Mucosa of descending colon (tissue), 3 donors: ENCODE data around the gene FHL2. TPM values are rescaled to one million over a fixed set of nuclear protein-coding genes. Genes with fewer than 3 reads are reported as not detected.
A peak's percentile ranks its signal among the peaks of the same experiment; 100 is the strongest.

Experiments
- ATAC-seq: fragments of 200-7000 bp; cut with Tn5 transposase; one replicate; pipeline ENCODE4 v1.9.1; 2020; ENCODE audit warnings: mild to moderate bottlenecking, moderate library complexity
- DNase-seq, 3 donors: peaks; one replicate each; pipeline ENCODE4 v3.0.0-alpha.2; 2020
- H3K36me3 ChIP-seq: fragments of 200-600 bp; one replicate; pipeline ENCODE4 v1.8.0; 2021; ENCODE audit warnings: low read depth, mild to moderate bottlenecking
- H3K4me1 ChIP-seq: fragments of 200-600 bp; one replicate; pipeline ENCODE4 v1.8.0; 2021; ENCODE audit warnings: low read depth, mild to moderate bottlenecking
- H3K4me3 ChIP-seq: fragments of 200-600 bp; one replicate; pipeline ENCODE4 v1.8.0; 2021; ENCODE audit warnings: mild to moderate bottlenecking
- H3K9me3 ChIP-seq: fragments of 200-600 bp; one replicate; pipeline ENCODE4 v1.8.0; 2021; ENCODE audit warnings: mild to moderate bottlenecking
- intact Hi-C, 2 donors: fragments of 100-400 bp; cut with DNase I in 1 of 2; cut with micrococcal nuclease in 1 of 2; formaldehyde crosslinking; loops; one replicate each; pipeline versions ENCODE4 v1.11.0 to v1.11.1; 2022; cut with DNase I, micrococcal nuclease
- total RNA-seq, 3 donors: library from RNA; stranded (reverse); fragmentation: NEBNext Ultra II Directional in 2 of 3; extraction: Animal tissue kit (Norgen Biotek cat#: 25700) in 2 of 3; gene quantifications; one replicate each; pipeline versions ENCODE4 v1.2.1 to v1.2.4, GENCODE V29; 2021 to 2023
- TF ChIP-seq, protein P1 (sequence below): fragments of 200-600 bp; IDR thresholded peaks from one replicate; pipeline ENCODE4 v1.8.0; 2022; ENCODE audit warnings: antibody characterized with exemption, mild to moderate bottlenecking
- donor health status: DM: no; HTN: no; CAD: no; lungs with moderate emphysema.
- donor health status: DM: no; HTN: no; CAD: no.
- donor health status: DM: no; HTN: yes; CAD: no.

Gene FHL2
- total RNA-seq, 3 donors from 2014 or later = 109 to 132 (median 113) TPM

DNA sequence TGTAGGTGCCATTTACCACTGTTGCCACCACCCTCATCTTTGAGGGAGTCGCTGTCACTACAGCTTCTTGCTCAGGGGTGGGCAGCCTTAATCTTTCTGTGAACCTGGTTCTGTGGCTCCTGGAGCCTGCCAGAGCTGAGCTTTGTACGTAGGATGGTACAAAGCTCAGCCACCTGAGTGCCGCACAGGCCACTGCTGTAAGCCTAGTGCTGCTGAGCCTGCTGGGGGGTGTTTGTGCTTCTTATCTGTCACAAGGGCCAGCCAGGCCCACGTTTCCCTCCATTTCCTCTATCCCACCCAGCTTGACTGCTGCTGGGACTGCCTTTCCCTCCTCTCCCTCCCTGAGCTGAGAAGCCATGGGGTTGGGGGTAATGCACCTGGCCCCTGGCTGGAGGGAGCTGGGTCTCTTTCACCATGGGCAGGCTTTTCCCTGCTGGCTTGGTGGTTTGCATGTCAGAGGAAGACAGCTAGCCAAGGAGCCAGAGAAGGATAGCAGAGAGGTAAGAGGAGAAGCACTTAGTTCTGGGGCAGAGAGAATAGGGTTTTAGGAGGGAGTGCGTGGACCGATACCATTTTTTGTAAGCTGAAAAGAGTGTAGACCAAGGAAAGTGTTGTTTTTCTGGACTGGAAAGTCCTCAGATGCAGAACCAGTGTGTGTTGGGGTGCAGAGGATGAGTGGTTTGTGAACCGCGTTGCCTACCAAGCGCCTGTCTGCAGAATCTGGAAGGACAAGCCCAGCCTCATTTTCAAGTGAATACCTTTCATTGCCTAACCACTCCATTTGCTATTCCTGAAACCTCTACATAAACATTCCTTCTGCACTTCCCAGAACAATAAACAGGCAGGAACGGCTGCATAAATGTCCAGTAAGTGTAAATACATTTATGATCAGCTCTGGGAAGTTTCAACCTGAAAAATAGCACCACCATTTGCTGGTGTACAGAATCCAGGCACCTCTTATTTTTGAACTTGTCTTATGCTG lies 45.1 kb upstream of the FHL2 start:
- TF ChIP-seq, protein P1, sequence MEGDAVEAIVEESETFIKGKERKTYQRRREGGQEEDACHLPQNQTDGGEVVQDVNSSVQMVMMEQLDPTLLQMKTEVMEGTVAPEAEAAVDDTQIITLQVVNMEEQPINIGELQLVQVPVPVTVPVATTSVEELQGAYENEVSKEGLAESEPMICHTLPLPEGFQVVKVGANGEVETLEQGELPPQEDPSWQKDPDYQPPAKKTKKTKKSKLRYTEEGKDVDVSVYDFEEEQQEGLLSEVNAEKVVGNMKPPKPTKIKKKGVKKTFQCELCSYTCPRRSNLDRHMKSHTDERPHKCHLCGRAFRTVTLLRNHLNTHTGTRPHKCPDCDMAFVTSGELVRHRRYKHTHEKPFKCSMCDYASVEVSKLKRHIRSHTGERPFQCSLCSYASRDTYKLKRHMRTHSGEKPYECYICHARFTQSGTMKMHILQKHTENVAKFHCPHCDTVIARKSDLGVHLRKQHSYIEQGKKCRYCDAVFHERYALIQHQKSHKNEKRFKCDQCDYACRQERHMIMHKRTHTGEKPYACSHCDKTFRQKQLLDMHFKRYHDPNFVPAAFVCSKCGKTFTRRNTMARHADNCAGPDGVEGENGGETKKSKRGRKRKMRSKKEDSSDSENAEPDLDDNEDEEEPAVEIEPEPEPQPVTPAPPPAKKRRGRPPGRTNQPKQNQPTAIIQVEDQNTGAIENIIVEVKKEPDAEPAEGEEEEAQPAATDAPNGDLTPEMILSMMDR = no peak
- intact Hi-C loops = no loop called here
- ATAC-seq (peak; percentile 53), DNase-seq (no peak)
- H3K4me3 ChIP-seq = no peak overlapping the region
- peaks cover 16% of the 10 kb centered on the region for H3K4me1 ChIP-seq
- H3K9me3 ChIP-seq = no peaks in the 10 kb centered on the region
- no peaks in the 10 kb centered on the region for H3K36me3 ChIP-seq

- no peaks in the 10 kb centered on the region for H3K36me3 ChIP-seq
- H3K4me1 ChIP-seq = peaks cover 25% of the 10 kb centered on the region
- ATAC-seq = peak; percentile 35
- intact Hi-C loops = no loop called here
- H3K4me3 ChIP-seq = no peak overlapping the region
- DNase-seq = no peak
- TF ChIP-seq, protein P1 = no peak
- H3K9me3 ChIP-seq = no peaks in the 10 kb centered on the region
Measured at GRCh38 chr2:105442721-105443120, 43.9 kb upstream of the FHL2 start.

- no peak for ATAC-seq
- peaks cover 25% of the 10 kb centered on the region for H3K4me1 ChIP-seq
- intact Hi-C loops = no loop called here
Measured at GRCh38 chr2:105442056-105442455, 43.2 kb upstream of the FHL2 start.

DNA sequence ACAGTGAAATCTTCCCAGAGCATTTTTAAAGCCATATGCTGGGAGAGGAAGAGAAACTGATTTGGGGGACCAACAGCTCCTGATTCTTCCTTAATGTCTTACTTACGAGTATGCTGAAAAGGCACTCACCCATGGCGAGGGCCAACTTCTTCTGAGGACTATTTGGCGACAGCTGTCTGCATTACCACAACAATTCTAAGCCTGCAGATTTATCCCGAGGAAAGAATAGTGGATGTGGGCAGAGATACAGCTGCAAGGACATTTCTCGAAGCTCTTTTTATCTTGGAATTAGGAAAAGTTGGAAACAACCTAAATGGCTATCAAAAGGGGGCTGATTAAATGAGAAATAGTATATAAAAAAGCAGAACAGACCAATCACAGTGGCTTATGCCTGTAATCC lies 40.3 kb upstream of the FHL2 start:
- peaks cover 18% of the 10 kb centered on the region for H3K4me1 ChIP-seq
- no peak overlapping the region for H3K4me3 ChIP-seq
- ATAC-seq (no peak), DNase-seq (no peak)
- no peaks in the 10 kb centered on the region for H3K36me3 ChIP-seq
- H3K9me3 ChIP-seq = no peaks in the 10 kb centered on the region
- intact Hi-C loops = no loop called here
- TF ChIP-seq, protein P1 = no peak

More at GRCh38 chr2:105442056-105442455, 43.2 kb upstream of the FHL2 start:
- Histone ChIP-seq H3K36me3 (no peaks in the 10 kb centered on the region), H3K9me3 (no peaks in the 10 kb centered on the region), H3K4me3 (no peak overlapping the region)
- DNase-seq = no peak
- TF ChIP-seq, protein P1 = no peak

GRCh38 chr2:105438104-105438929 lies 39.5 kb upstream of the FHL2 start:
- Histone ChIP-seq H3K4me1 (peaks cover 10% of the 10 kb centered on the region), H3K4me3 (no peak overlapping the region), H3K36me3 (no peaks in the 10 kb centered on the region), H3K9me3 (no peaks in the 10 kb centered on the region)
- DNase-seq = peak; percentile 72 to 75 (median 73)
- TF ChIP-seq, protein P1 = no peak
- intact Hi-C loops = no loop called here
- peak; percentile 90 for ATAC-seq
